AG04450 (cell line): ENCODE results near the gene SCN2A. TPM values are rescaled to one million over a fixed set of nuclear protein-coding genes. Genes with fewer than 3 reads are reported as not detected.

Experiments used
- CTCF ChIA-PET: fragments of 300-600, 350-600 bp; formaldehyde crosslinking; extraction: SDS; loops from one replicate; lab custom pipeline; 2022; ENCODE audit warnings: antibody characterized with exemption, inconsistent platforms; lab: Charles Lee
- POLR2A ChIA-PET: fragments of 350-600 bp; formaldehyde crosslinking; extraction: SDS; loops from one replicate; lab custom pipeline; 2021; ENCODE audit warnings: antibody characterized with exemption, inconsistent platforms; lab: Yijun Ruan, JAX
- DNase-seq: peaks from one replicate; pipeline ENCODE4 v3.0.0-alpha.2; 2011; ENCODE audit warnings: low read depth, low spot score
- H3K27ac ChIP-seq: one replicate; pipeline ENCODE4 v1.5.1; 2012; ENCODE audit warnings: low read depth, low read length, control low read depth
- H3K27me3 ChIP-seq: one replicate; pipeline ENCODE4 v1.6.0; 2012; ENCODE audit warnings: low read length; ENCODE audit not compliant: control insufficient read depth, insufficient read depth
- H3K4me3 ChIP-seq: 2 replicates; pipeline ENCODE4 v1.5.1; 2011; ENCODE audit warnings: mild to moderate bottlenecking, low read depth, low read length, control low read depth
- H3K9me3 ChIP-seq: 2 replicates; pipeline ENCODE4 v1.5.1; 2012; ENCODE audit warnings: low read length; ENCODE audit not compliant: control insufficient read depth, insufficient read depth
- polyA plus RNA-seq: library from polyadenylated mRNA; depleted of rRNA; stranded (reverse); fragments of >200 nt; gene quantifications from 2 replicates; pipeline ENCODE4 v1.2.3, GENCODE V29; 2011
- TF ChIP-seq, protein P1 (sequence below): IDR thresholded peaks from 2 replicates; pipeline ENCODE4 v1.5.1; 2011; ENCODE audit warnings: low read depth, low read length, control low read depth, inconsistent platforms

Gene SCN2A
- polyA plus RNA-seq, 1 experiment, result 2.5 TPM

DNA sequence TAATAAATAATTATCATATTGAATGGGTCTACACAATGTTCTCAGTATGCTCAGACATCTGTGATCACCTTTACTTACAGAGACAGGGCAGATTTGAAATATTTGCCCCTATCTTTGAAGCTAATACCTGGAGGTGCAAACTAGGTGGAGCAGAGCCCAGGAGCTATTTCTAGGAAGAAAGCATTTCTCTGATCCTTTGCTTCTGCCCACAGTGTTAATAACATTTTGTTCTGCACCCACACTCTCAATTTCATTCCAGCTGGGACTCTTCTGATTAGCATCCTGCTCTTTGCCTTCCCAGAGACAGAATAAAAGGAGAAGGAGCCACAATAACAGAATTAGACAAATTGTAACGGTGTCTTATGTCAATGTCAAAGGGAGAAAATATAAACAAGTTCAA lies 11.6 kb upstream of the SCN2A start:
- Histone ChIP-seq H3K27me3 (no peaks in the 10 kb centered on the region), H3K27ac (no peak overlapping the region), H3K4me3 (no peak overlapping the region), H3K9me3 (no peaks in the 10 kb centered on the region)
- ChIA-PET CTCF (interaction anchor here (1.0 to 2.0 kb wide), 3 partner anchors 12 to 211 kb away, joined by 5 to 6 read pairs (median 6); partner anchors contain the start of genes SCN2A and SCN3A), POLR2A (no interaction called here)
- TF ChIP-seq, protein P1, sequence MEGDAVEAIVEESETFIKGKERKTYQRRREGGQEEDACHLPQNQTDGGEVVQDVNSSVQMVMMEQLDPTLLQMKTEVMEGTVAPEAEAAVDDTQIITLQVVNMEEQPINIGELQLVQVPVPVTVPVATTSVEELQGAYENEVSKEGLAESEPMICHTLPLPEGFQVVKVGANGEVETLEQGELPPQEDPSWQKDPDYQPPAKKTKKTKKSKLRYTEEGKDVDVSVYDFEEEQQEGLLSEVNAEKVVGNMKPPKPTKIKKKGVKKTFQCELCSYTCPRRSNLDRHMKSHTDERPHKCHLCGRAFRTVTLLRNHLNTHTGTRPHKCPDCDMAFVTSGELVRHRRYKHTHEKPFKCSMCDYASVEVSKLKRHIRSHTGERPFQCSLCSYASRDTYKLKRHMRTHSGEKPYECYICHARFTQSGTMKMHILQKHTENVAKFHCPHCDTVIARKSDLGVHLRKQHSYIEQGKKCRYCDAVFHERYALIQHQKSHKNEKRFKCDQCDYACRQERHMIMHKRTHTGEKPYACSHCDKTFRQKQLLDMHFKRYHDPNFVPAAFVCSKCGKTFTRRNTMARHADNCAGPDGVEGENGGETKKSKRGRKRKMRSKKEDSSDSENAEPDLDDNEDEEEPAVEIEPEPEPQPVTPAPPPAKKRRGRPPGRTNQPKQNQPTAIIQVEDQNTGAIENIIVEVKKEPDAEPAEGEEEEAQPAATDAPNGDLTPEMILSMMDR, result no peak
- no peak for DNase-seq

DNA sequence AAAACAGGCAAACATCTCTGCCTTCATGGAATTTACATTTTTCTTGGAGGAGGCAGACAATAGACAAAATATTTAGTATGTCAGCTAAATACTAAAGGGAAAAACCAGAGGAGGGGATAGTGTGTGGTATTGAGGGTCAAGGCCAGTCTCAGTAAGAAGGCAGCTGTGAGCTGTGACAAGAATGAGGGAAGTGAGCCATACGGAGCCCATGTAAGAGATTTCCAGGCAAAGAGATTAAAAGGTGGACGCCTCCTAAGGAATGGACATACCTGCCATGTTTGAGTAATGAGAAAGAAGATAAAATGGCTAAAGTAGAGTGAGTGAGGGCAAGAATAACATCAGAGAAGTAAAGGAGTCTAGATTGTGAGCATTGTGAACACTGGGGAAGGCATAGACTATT lies 2.2 kb upstream of the SCN2A start:
- POLR2A ChIA-PET, result no interaction called here
- H3K4me3 ChIP-seq, result no peak overlapping the region
- no peaks in the 10 kb centered on the region for H3K9me3 ChIP-seq
- CTCF ChIA-PET, result interaction anchor here (0.5 to 1.4 kb wide), 3 partner anchors 33 to 891 kb away, joined by 4 to 5 read pairs (median 4); partner anchors contain the start of genes SCN1A and SCN3A
- DNase-seq, result no peak
- no peak overlapping the region for H3K27ac ChIP-seq
- no peaks in the 10 kb centered on the region for H3K27me3 ChIP-seq
- TF ChIP-seq, protein P1, result no peak

DNA sequence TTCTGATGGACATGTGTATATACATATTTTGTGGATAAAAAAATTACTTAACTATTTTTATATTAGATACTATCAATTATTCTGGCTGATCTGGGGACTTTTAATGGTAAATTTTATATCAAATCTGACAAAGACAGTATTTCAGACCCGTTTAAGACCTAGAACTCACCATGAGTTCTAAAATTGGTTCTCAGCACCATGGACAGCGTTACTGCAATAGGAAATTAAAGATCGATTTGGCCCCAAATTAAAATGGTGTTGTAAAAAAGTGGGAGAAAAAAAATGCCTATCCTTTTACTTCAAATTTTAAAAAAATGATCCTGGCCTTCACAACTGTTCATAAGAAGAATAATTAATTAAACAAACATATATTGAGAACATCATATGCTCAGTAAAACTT lies 919 bp upstream of the SCN2A start:
- ChIA-PET POLR2A (no interaction called here), CTCF (interaction anchor here (0.6 to 1.8 kb wide), 12 partner anchors 12 to 636 kb away, joined by 3 to 11 read pairs (median 5); partner anchors contain the start of gene SCN3A)
- Histone ChIP-seq H3K4me3 (no peak overlapping the region), H3K27ac (no peak overlapping the region), H3K27me3 (no peaks in the 10 kb centered on the region), H3K9me3 (no peaks in the 10 kb centered on the region)
- no peak for DNase-seq
- TF ChIP-seq, protein P1, result no peak

DNA sequence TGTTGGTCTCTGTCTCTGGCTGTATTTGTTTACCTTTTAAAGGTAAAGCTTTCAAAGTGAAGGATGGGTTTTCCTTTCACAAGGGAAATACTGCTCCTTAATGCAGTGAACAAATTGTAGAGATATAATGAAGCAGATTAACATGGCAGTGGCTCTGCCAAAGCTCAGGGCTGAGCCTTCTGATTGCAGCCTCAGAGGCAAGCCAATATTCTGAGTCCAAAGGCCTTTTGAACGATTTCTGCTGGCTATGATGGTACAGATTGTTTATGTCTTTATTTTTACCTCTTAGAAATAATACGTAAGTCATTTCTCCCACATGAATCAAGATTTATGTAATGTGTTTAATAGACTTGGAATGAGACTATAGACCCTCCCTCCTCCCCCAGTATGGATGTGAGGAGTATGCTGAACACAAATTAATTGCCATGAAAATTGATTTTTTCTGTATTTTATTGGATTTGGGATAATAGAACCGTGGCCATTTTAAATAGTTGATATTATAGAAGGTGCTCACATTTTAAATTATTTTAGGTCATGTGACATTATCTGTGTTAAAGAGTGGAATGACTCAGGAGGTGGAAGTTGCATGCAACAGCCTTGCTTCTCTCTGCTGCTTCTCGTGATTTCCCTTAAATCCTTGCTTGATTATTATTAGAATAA lies 772 bp downstream of the SCN2A start:
- H3K4me3 ChIP-seq, result no peak overlapping the region
- ChIA-PET CTCF (interaction anchor here (0.5 to 1.8 kb wide), 15 partner anchors 10 to 634 kb away, joined by 3 to 11 read pairs (median 6); partner anchors contain the start of gene SCN3A), POLR2A (no interaction called here)
- DNase-seq, result no peak
- no peaks in the 10 kb centered on the region for H3K27me3 ChIP-seq
- no peaks in the 10 kb centered on the region for H3K9me3 ChIP-seq
- TF ChIP-seq, protein P1, result no peak
- H3K27ac ChIP-seq, result no peak overlapping the region

DNA sequence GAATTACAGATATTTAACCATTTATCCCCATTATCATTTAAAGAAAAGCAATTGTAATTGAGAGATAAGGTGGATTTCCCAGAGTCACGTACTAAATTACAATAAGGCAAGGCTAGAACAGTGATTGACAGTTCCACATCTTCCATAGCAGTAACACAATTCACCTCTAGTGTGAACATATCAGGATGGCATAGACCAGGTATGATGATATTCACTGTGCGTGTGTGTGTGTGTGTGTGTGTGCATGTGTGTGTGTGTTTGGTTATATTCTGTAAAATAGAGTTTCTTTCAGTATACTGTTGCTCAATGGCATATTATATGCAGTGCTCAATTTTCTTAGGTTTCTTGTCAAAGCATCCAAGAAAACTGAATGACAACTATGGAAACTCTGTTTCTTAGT lies 1.7 kb downstream of the SCN2A start:
- ChIA-PET CTCF (no interaction called here), POLR2A (no interaction called here)
- H3K27ac ChIP-seq, result no peak overlapping the region
- H3K27me3 ChIP-seq, result no peaks in the 10 kb centered on the region
- no peak overlapping the region for H3K4me3 ChIP-seq
- TF ChIP-seq, protein P1, result no peak
- H3K9me3 ChIP-seq, result no peaks in the 10 kb centered on the region
- no peak for DNase-seq
